GM23248 (cell line): ENCODE measurements around the gene KCP. TPM values are rescaled to one million over a fixed set of nuclear protein-coding genes. Genes with fewer than 3 reads are reported as not detected.

ENCODE experiments used
- DNase-seq: peaks from one replicate; pipeline ENCODE4 v3.0.0-alpha.2; 2015
- H2AFZ ChIP-seq: fragments of 200-600 bp; sonication (generic); 2 replicates; pipeline ENCODE4 v1.6.1; 2016; ENCODE audit warnings: antibody characterized with exemption
- H3F3A ChIP-seq: fragments of 200-600 bp; sonication (generic); 2 replicates; pipeline ENCODE4 v1.6.1; 2016; ENCODE audit warnings: mild to moderate bottlenecking, antibody characterized with exemption, mixed run types; ENCODE audit not compliant: insufficient read depth
- H3K27ac ChIP-seq: fragments of 200-600 bp; sonication (generic); 2 replicates; pipeline ENCODE4 v1.5.1; 2016; ENCODE audit warnings: mild to moderate bottlenecking
- H3K27me3 ChIP-seq: fragments of 200-600 bp; sonication (generic); replicated peaks from 2 replicates; pipeline ENCODE4 v1.6.1; 2016; ENCODE audit warnings: mild to moderate bottlenecking; ENCODE audit not compliant: insufficient read depth
- H3K36me3 ChIP-seq: fragments of 200-600 bp; sonication (generic); 2 replicates; pipeline ENCODE4 v1.6.1; 2016; ENCODE audit warnings: low read depth, mild to moderate bottlenecking
- H3K4me1 ChIP-seq: fragments of 200-600 bp; sonication (generic); 2 replicates; pipeline ENCODE4 v1.6.1; 2016; ENCODE audit warnings: mild to moderate bottlenecking; ENCODE audit not compliant: insufficient read depth
- H3K4me2 ChIP-seq: fragments of 200-600 bp; sonication (generic); one replicate; pipeline ENCODE4 v1.6.1; 2016; ENCODE audit warnings: mild to moderate bottlenecking; ENCODE audit not compliant: unreplicated experiment
- H3K4me3 ChIP-seq: fragments of 200-600 bp; sonication (generic); 2 replicates; pipeline ENCODE4 v1.5.1; 2016; ENCODE audit warnings: mild to moderate bottlenecking
- H3K79me2 ChIP-seq: fragments of 200-600 bp; sonication (generic); 2 replicates; pipeline ENCODE4 v1.6.1; 2016; ENCODE audit warnings: mild to moderate bottlenecking; ENCODE audit not compliant: insufficient read depth
- H3K9ac ChIP-seq: fragments of 200-600 bp; sonication (generic); 2 replicates; pipeline ENCODE4 v1.6.1; 2016; ENCODE audit warnings: mild to moderate bottlenecking
- H3K9me2 ChIP-seq: fragments of 200-600 bp; sonication (generic); 2 replicates; pipeline ENCODE4 v1.6.1; 2016; ENCODE audit warnings: mixed run types, mild to moderate bottlenecking, moderate library complexity; ENCODE audit not compliant: insufficient read depth
- H3K9me3 ChIP-seq: fragments of 200-600 bp; sonication (generic); one replicate; pipeline ENCODE4 v1.6.1; 2017; ENCODE audit warnings: low read depth
- H4K20me1 ChIP-seq: fragments of 200-600 bp; sonication (generic); 2 replicates; pipeline ENCODE4 v1.6.0; 2016; ENCODE audit not compliant: insufficient read depth
- EZH2 ChIP-seq: fragments of 200-600 bp; sonication (generic); IDR thresholded peaks from 2 replicates; pipeline ENCODE4 v1.6.1; 2018; ENCODE audit warnings: antibody characterized with exemption, mild to moderate bottlenecking; ENCODE audit not compliant: insufficient read depth, poor library complexity, severe bottlenecking
- EZH2phosphoT487 ChIP-seq: fragments of 200-600 bp; sonication (generic); IDR thresholded peaks from 2 replicates; pipeline ENCODE4 v1.6.1; 2018; ENCODE audit warnings: antibody characterized with exemption, moderate library complexity, mild to moderate bottlenecking, low read depth; ENCODE audit not compliant: insufficient read depth
- WGBS, 2 experiments: methylation state at CpG; one replicate each; pipeline ENCODE4 v1.1.6; 2015 to 2017; ENCODE audit warnings: low lambda C conversion rate in 2 of 2, low coverage in 1 of 2; ENCODE audit errors: missing lambda C conversion rate in 2 of 2; 5-methylcytosine and 5-hydroxymethylcytosine counted together
- in situ Hi-C: fragments of 300-500 bp; cut with MboI; formaldehyde crosslinking; loops from 2 replicates; pipeline ENCODE4 v1.15.0; 2020
- polyA plus RNA-seq: library from polyadenylated mRNA; unstranded; fragments of >200 nt; fragmentation: Nextera tagmentation; extraction: Ambion mirVana; gene quantifications from 2 replicates; pipeline ENCODE4 v1.2.1, GENCODE V29; 2016
- total RNA-seq: library from RNA; depleted of rRNA; stranded (reverse); fragments of >200 nt; shearing (Covaris generic); gene quantifications from 2 replicates; pipeline ENCODE4 v1.2.3, GENCODE V29; 2014

The KCP gene
- total and polyA plus RNA-seq, 2 experiments from 2014 or later: 0.10 TPM; not detected in 1

DNA sequence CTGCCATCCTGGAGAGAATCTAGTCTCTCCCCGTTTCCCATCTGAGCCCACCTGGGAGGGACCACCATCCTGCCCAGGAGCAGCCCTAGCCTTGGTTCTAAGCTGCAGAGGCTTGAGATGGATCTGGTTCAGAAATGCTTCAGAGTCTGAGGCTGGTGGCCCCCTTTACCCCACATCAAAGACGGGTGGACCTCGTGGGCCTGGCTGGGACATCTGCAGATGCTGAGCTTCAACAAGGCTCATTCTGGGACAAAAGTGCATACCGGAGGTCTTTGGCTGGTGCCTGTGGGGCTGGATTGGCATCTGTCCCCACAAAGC lies 22.3 kb upstream of the KCP start:
- Histone ChIP-seq H3K4me1 (no peaks in the 10 kb centered on the region), H3K36me3 (no peaks in the 10 kb centered on the region), H3K4me3 (no peak overlapping the region), H3K9me2 (no peaks in the 10 kb centered on the region), H3K79me2 (no peaks in the 10 kb centered on the region), H3K9me3 (no peaks in the 10 kb centered on the region), H3K27me3 (peaks cover 27% of the 10 kb centered on the region), H3F3A (no peaks in the 10 kb centered on the region), H2AFZ (no peak overlapping the region), H4K20me1 (no peaks in the 10 kb centered on the region), H3K9ac (no peak overlapping the region), H3K4me2 (no peak overlapping the region), H3K27ac (no peak overlapping the region)
- TF ChIP-seq EZH2: no peak
- no peak for TF ChIP-seq EZH2phosphoT487
- WGBS, 2 experiments: 50 to 74% methylated on average over 4 of the region's 4 CpGs
- in situ Hi-C loops: no loop called here
- DNase-seq: no peak

- Histone ChIP-seq H3K27me3 (peaks cover 21% of the 10 kb centered on the region), H3K9me2 (no peaks in the 10 kb centered on the region), H4K20me1 (no peaks in the 10 kb centered on the region), H2AFZ (no peak overlapping the region), H3K9me3 (no peaks in the 10 kb centered on the region), H3K9ac (no peak overlapping the region), H3K36me3 (no peaks in the 10 kb centered on the region), H3K4me2 (no peak overlapping the region), H3K4me1 (no peaks in the 10 kb centered on the region), H3K79me2 (no peaks in the 10 kb centered on the region), H3K4me3 (no peak overlapping the region), H3F3A (no peaks in the 10 kb centered on the region), H3K27ac (no peak overlapping the region)
- TF ChIP-seq EZH2phosphoT487 (no peak), EZH2 (no peak)
- 71 to 78% methylated on average over 18 to 19 of the region's 19 CpGs for WGBS, 2 experiments
- in situ Hi-C loops: no loop called here
- no peak for DNase-seq
Measured at GRCh38 chr7:128931965-128932861, 21.7 kb upstream of the KCP start.

- no peak overlapping the region for H3K4me2 ChIP-seq
- no peaks in the 10 kb centered on the region for H3K9me3 ChIP-seq
- H3K79me2 ChIP-seq: no peaks in the 10 kb centered on the region
- no peaks in the 10 kb centered on the region for H3K9me2 ChIP-seq
- peaks cover 12% of the 10 kb centered on the region for H3K27me3 ChIP-seq
- H4K20me1 ChIP-seq: no peaks in the 10 kb centered on the region
- in situ Hi-C loops: no loop called here
- no peak for DNase-seq
- H2AFZ ChIP-seq: no peak overlapping the region
- no peak overlapping the region for H3K4me3 ChIP-seq
- H3K4me1 ChIP-seq: no peaks in the 10 kb centered on the region
- 86 to 87% methylated on average over 13 to 18 of the region's 18 CpGs for WGBS, 2 experiments
- no peak for TF ChIP-seq EZH2phosphoT487
- TF ChIP-seq EZH2: no peak
- H3K27ac ChIP-seq: no peak overlapping the region
- no peak overlapping the region for H3K9ac ChIP-seq
- H3K36me3 ChIP-seq: no peaks in the 10 kb centered on the region
- H3F3A ChIP-seq: no peaks in the 10 kb centered on the region
Measured at GRCh38 chr7:128931190-128931798, 20.8 kb upstream of the KCP start.

DNA sequence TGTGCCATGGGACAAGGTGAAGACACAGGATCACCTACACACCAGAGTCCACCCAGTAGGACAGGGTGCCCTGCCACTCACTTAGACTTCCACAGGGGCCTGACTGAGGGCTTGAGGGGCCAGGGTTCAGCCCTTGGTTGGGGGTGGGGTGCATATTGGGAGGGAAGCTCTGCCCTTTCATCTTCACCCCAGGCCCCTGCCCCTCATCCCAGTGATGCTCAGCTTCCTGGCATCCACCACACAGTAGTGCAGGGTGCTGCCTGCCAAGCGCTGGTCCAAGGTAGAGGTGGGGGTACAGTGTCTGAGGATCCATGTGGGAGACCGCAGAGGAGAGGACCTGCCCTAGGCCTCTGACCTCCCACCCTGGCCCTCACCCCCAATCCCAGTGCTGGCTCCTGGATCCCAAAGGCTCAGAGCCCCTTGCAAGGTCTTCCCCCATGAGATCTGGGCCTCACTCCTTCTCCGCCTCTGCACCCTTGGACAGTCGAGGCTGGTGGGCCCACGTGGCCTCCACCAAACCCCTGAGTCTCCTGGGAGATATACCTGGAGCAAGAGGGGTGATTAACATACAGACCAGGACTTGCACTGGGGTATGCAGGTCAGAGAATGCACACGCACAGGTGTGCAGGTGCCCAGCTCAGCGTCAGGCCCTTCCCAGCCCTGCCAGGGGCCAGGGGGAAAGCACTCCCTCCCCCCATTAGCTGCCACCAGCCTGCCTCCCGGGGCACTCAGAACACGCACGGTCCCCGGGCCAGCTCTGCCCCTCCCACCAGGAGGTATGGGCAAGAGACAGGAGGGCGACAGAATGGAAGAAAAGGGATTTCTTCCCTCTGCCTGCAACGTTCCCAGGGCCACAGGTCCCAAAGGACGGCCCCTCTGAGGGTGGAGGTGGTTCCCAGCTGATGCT lies 18.6 kb upstream of the KCP start:
- DNase-seq: no peak
- Histone ChIP-seq H3K9me2 (no peaks in the 10 kb centered on the region), H3K4me2 (no peak overlapping the region), H3K4me3 (no peak overlapping the region), H2AFZ (no peak overlapping the region), H3K9me3 (no peaks in the 10 kb centered on the region), H3F3A (no peaks in the 10 kb centered on the region), H3K36me3 (no peaks in the 10 kb centered on the region), H3K4me1 (no peaks in the 10 kb centered on the region), H3K27me3 (peaks cover 13% of the 10 kb centered on the region; the same call in 1 of the 2 replicates), H3K79me2 (no peaks in the 10 kb centered on the region), H3K27ac (no peak overlapping the region), H3K9ac (no peak overlapping the region), H4K20me1 (no peaks in the 10 kb centered on the region)
- TF ChIP-seq EZH2phosphoT487 (no peak), EZH2 (no peak)
- WGBS, 2 experiments: 66 to 68% methylated on average over 13 of the region's 14 CpGs
- in situ Hi-C loops: no loop called here
